ENCODE measurements around the gene ZDHHC3.
A peak's percentile ranks its signal among the peaks of the same experiment; 100 is the strongest.

The ZDHHC3 gene

DNA sequence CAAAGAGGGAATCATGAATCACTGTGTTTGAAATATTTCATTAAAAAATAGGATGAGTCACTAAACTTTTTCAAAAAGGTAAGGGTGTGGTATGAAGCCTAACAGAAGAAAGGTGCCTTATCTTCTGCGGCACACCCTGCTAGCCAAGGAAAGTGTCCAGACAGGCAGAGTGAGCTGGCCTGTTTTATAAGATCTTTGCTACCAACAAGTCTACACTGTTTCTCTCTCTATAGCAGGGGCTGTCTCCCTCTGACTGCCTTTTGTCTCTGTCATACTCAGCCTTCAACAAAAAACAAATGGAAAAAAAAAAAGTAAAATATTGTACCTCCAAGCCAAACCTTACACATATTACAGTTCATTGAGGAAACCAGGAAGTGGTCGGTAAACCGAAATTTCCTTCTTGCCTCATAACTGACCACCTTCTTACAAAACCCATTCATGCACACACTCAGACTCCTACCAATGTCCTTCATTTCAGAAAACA lies 9.1 kb downstream of the ZDHHC3 start:
- TF ChIP-seq, protein P1, sequence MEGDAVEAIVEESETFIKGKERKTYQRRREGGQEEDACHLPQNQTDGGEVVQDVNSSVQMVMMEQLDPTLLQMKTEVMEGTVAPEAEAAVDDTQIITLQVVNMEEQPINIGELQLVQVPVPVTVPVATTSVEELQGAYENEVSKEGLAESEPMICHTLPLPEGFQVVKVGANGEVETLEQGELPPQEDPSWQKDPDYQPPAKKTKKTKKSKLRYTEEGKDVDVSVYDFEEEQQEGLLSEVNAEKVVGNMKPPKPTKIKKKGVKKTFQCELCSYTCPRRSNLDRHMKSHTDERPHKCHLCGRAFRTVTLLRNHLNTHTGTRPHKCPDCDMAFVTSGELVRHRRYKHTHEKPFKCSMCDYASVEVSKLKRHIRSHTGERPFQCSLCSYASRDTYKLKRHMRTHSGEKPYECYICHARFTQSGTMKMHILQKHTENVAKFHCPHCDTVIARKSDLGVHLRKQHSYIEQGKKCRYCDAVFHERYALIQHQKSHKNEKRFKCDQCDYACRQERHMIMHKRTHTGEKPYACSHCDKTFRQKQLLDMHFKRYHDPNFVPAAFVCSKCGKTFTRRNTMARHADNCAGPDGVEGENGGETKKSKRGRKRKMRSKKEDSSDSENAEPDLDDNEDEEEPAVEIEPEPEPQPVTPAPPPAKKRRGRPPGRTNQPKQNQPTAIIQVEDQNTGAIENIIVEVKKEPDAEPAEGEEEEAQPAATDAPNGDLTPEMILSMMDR (IDR thresholded peaks at IDR 0.05; ENCODE audit: insufficient read depth, low read depth, low read length, missing control alignments): no peak
- DNase-seq (ENCODE audit: low read depth): peak; percentile 37
- no peak overlapping the region for H3K4me3 ChIP-seq (ENCODE audit: low read depth, low read length)

DNA sequence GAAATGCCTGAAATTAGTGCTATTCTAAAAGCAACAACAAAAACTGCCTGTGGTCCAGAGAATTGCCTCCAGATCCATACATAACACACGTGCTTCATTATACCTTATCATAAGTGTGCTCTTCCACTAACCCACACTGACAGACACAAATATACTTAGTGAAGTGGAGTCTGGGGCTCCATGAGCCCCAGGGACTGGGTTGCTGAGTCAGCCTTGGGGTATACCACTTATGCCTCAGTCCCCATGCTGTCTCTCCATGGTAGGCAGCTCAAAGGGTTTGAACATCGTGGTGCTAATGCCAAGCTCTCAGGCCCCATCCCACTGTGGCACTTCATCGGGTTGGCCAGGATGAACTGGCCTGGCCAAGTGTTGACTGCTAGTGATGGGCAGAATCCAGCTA lies 10.8 kb downstream of the ZDHHC3 start:
- no peak for DNase-seq (ENCODE audit: low read depth)
- TF ChIP-seq, protein P1 (IDR thresholded peaks at IDR 0.05; ENCODE audit: insufficient read depth, low read depth, low read length, missing control alignments): no peak
- H3K4me3 ChIP-seq (ENCODE audit: low read depth, low read length): no peak overlapping the region

DNA sequence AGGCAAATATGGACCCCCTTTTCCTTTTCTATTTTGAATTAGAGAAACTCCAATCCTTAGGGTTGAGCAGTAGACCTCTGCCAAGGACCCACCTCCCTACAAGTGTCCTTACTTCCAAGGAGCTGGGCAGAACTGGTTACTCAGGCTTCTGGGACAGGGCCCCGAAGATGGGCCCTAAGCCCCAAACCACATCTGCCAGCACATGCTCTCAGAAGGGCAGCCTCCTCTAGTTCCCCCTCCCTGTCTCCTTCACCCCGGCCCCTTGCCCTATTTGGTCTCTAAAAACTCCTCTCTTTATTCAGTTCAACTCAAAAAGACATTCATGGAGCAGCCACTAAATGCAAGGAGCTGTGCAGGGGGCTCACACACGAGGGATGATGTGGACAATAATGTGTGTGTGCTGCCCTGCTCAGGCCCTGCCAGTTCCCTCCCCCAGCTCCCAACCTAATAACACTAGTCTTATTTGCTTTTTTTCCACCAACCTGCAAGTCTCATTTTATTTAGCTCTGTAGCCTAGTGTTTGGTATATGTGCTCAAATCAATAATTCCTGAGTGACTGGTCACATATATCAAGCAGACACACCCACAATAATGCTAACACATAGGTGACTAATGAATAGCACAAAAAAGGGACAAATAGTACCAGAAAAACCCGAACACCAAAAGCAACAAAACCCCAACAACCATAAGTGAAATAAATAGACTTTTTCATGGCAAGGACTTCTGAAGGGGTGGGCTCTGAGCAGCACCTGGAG lies 12.2 kb downstream of the ZDHHC3 start:
- DNase-seq (ENCODE audit: low read depth): no peak
- TF ChIP-seq, protein P1 (IDR thresholded peaks at IDR 0.05; ENCODE audit: insufficient read depth, low read depth, low read length, missing control alignments): no peak
- H3K4me3 ChIP-seq (ENCODE audit: low read depth, low read length): no peak overlapping the region

DNA sequence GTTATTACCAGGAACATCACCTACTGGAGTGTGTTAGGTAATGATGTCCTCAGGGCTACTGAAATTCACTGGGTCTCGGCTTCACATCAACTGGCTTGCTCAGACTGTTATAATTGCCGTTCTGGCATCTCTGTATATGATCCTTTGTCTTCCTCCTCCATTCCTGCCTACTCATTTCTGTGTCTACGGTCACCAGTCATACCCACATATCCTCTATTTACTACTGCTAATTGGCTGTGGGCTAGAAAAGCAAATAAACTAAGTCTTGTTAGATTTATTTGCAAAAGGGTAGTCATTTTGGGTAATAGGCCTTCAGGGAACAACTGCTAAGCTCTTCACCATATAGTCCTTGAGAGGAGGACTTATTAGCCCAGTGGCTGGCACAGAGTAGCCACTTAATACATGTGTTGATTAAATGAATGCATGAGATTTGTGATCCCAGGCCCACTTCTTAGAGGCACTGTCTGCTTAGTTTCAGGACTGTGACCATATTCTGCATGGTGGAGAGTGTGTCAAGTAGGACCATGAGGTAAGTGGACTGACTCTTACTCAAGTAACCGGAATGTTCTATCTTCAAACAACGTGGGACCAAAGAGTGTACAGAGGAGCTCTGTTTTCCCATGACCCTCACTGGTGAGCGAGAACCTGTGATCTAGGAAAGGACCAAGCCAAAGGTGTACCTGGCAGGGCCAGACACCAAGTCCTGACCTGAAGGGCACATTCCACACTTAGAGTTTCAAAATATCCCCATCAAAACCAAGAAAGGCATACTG lies 13.2 kb downstream of the ZDHHC3 start:
- no peak for DNase-seq (ENCODE audit: low read depth)
- TF ChIP-seq, protein P1 (IDR thresholded peaks at IDR 0.05; ENCODE audit: insufficient read depth, low read depth, low read length, missing control alignments): no peak
- H3K4me3 ChIP-seq (ENCODE audit: low read depth, low read length): no peak overlapping the region

DNA sequence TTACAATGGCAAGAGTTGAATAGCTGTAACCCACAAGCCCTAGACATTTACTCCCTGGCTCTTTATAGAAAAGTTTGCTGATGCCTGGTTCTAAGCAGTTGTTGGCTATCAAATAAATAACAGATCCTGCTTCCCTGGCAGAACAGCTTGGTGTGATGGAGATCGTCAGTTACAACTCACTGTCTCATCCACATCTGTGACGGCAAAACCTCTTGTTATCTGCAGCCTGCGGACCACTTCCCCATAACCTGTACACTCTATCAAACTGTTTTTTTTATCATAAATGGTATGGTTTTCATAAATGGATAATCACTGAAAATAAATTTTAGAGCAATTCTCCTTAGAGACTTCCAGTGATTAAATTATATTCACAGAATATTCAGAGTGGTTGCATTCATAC lies 14.1 kb downstream of the ZDHHC3 start:
- DNase-seq (ENCODE audit: low read depth): no peak
- TF ChIP-seq, protein P1 (IDR thresholded peaks at IDR 0.05; ENCODE audit: insufficient read depth, low read depth, low read length, missing control alignments): no peak
- no peak overlapping the region for H3K4me3 ChIP-seq (ENCODE audit: low read depth, low read length)

DNA sequence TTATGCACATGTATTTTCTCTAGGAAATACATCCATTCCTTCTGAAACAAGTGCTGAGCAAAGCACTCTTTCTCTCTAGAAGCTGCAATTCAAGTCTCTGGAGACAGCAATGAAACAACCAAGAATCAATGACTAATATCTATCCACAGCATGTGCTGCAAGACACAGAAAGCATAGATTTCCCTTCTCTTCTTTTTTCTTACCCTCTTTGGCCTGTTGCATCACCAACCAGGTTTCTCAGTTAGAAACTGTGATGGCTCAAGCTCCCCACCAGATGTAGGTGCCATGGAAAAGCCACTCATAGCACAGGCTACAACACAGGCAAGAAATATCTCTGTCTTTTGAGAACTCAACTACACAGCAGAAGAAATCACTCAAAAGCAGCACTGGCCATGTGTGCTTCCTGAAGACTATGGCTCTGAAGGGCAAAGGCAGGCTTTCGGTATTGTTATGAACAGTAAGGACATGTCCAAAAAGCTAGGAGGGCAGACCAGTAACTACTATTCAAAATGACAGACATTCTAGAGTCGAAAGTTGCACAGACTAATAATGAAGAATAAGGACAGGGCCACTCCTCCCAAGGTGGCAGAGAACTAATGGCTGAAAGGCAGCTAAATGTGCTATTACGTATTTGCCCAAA lies 15.5 kb downstream of the ZDHHC3 start:
- TF ChIP-seq, protein P1 (IDR thresholded peaks at IDR 0.05; ENCODE audit: insufficient read depth, low read depth, low read length, missing control alignments): no peak
- H3K4me3 ChIP-seq (ENCODE audit: low read depth, low read length): no peak overlapping the region
- DNase-seq (ENCODE audit: low read depth): peak; percentile 43

Measured in GM12865 (cell line).